Vagina (tissue), 2 donors: ENCODE data around the gene PODN. TPM values are rescaled to one million over a fixed set of nuclear protein-coding genes. Genes with fewer than 3 reads are reported as not detected.

Experiments
- DNase-seq, 2 donors: peaks; one replicate each; pipeline ENCODE4 v3.0.0-alpha.2; 2017; ENCODE audit errors: extremely low spot score in 2 of 2
- H3K27ac ChIP-seq: fragments of 200-600 bp; sonication (generic); one replicate; pipeline ENCODE4 v1.5.1; 2019
- H3K27me3 ChIP-seq: fragments of 200-600 bp; sonication (generic); one replicate; pipeline ENCODE4 v1.5.1; 2019
- H3K36me3 ChIP-seq, 2 donors: fragments of 200-600 bp; sonication (generic); one replicate each; pipeline ENCODE4 v1.5.1; 2017 to 2019
- H3K4me1 ChIP-seq: fragments of 200-600 bp; sonication (generic); one replicate; pipeline ENCODE4 v1.5.1; 2019
- H3K4me3 ChIP-seq, 2 donors: fragments of 200-600 bp; sonication (generic); 1 replicate in 1 of 2; 2 replicates in 1 of 2; pipeline ENCODE4 v1.5.1; 2016 to 2019
- H3K9me3 ChIP-seq: fragments of 200-600 bp; sonication (generic); one replicate; pipeline ENCODE4 v1.5.1; 2019
- CTCF ChIP-seq, 3 experiments: fragments of 450-650 bp in 2 of 3; fragments of 200-600 bp in 1 of 3; sonication (generic) in 1 of 3; IDR thresholded peaks; one replicate each; pipeline ENCODE4 v1.5.1; 2017 to 2019; ENCODE audit warnings: antibody characterized with exemption in 3 of 3, mild to moderate bottlenecking in 2 of 3, moderate library complexity in 2 of 3
- POLR2A ChIP-seq, 2 donors: fragments of 450-650 bp; IDR thresholded peaks; one replicate each; pipeline ENCODE4 v1.6.1; 2017; ENCODE audit warnings: antibody characterized with exemption in 2 of 2, mild to moderate bottlenecking in 2 of 2, moderate library complexity in 2 of 2
- POLR2AphosphoS5 ChIP-seq, 2 donors: sonication (generic); formaldehyde crosslinking; IDR thresholded peaks; one replicate each; pipeline ENCODE4 v1.9.0; 2017; ENCODE audit warnings: antibody characterized with exemption in 2 of 2, mild to moderate bottlenecking in 2 of 2, low read depth in 1 of 2; ENCODE audit not compliant: insufficient read depth in 1 of 2
- intact Hi-C: fragments of 100-400 bp; cut with DNase I; formaldehyde crosslinking; loops from one replicate; pipeline ENCODE4 v1.15.1; 2023
- total RNA-seq: library from RNA; depleted of rRNA; stranded (reverse); fragments of >200 nt; gene quantifications from one replicate; pipeline ENCODE4 v1.2.3, GENCODE V29; 2016

Gene PODN
- total RNA-seq, 1 donor from 2014 or later, result 207 TPM

- Histone ChIP-seq H3K4me1 (peaks cover 22% of the 10 kb centered on the region), H3K36me3 (no peaks in the 10 kb centered on the region), H3K4me3 (no peak overlapping the region), H3K27me3 (no peaks in the 10 kb centered on the region), H3K9me3 (no peaks in the 10 kb centered on the region), H3K27ac (no peak overlapping the region)
- DNase-seq, result no peak
- intact Hi-C loops, result no loop called here
- no peak for TF ChIP-seq POLR2AphosphoS5 (IDR thresholded peaks at IDR 0.05; ENCODE audit: insufficient read depth in 1 of 2, low read depth in 1 of 2)
These were observed 41.4 kb upstream of the PODN start for GRCh38 chr1:53020588-53020987.

GRCh38 chr1:53022179-53022578 lies 39.8 kb upstream of the PODN start:
- intact Hi-C loops, result no loop called here
- DNase-seq, result no peak
- no peak for TF ChIP-seq POLR2AphosphoS5 (IDR thresholded peaks at IDR 0.05; ENCODE audit: insufficient read depth in 1 of 2, low read depth in 1 of 2)
- TF ChIP-seq CTCF (IDR thresholded peaks at IDR 0.05), result no peak
- no peak for TF ChIP-seq POLR2A (IDR thresholded peaks at IDR 0.05)
- H3K27me3 ChIP-seq, result no peaks in the 10 kb centered on the region
- H3K4me3 ChIP-seq, result no peak overlapping the region
- H3K27ac ChIP-seq, result no peak overlapping the region
- peaks cover 19% of the 10 kb centered on the region for H3K4me1 ChIP-seq
- no peaks in the 10 kb centered on the region for H3K9me3 ChIP-seq
- no peaks in the 10 kb centered on the region for H3K36me3 ChIP-seq

- TF ChIP-seq CTCF (IDR thresholded peaks at IDR 0.05) (no peak), POLR2AphosphoS5 (IDR thresholded peaks at IDR 0.05; ENCODE audit: insufficient read depth in 1 of 2, low read depth in 1 of 2) (no peak)
- H3K36me3 ChIP-seq, result no peaks in the 10 kb centered on the region
- intact Hi-C loops, result no loop called here
- no peaks in the 10 kb centered on the region for H3K9me3 ChIP-seq
- DNase-seq, result no peak
- H3K27me3 ChIP-seq, result no peaks in the 10 kb centered on the region
- H3K27ac ChIP-seq, result no peak overlapping the region
- no peak overlapping the region for H3K4me3 ChIP-seq
- peaks cover 19% of the 10 kb centered on the region for H3K4me1 ChIP-seq
These were observed 38.5 kb upstream of the PODN start for GRCh38 chr1:53023546-53023945.

GRCh38 chr1:53024117-53024516 lies 37.9 kb upstream of the PODN start:
- Histone ChIP-seq H3K27ac (no peak overlapping the region), H3K9me3 (no peaks in the 10 kb centered on the region), H3K4me1 (peaks cover 19% of the 10 kb centered on the region), H3K27me3 (no peaks in the 10 kb centered on the region), H3K4me3 (no peak overlapping the region), H3K36me3 (no peaks in the 10 kb centered on the region)
- TF ChIP-seq CTCF (IDR thresholded peaks at IDR 0.05), result no peak
- no peak for TF ChIP-seq POLR2AphosphoS5 (IDR thresholded peaks at IDR 0.05; ENCODE audit: insufficient read depth in 1 of 2, low read depth in 1 of 2)
- no peak for TF ChIP-seq POLR2A (IDR thresholded peaks at IDR 0.05)
- intact Hi-C loops, result no loop called here
- DNase-seq, result no peak

GRCh38 chr1:53025034-53025768 lies 36.8 kb upstream of the PODN start:
- Histone ChIP-seq H3K27ac (peak overlapping the region; percentile 75), H3K4me3 (no peak overlapping the region), H3K36me3 (no peaks in the 10 kb centered on the region), H3K4me1 (peaks cover 19% of the 10 kb centered on the region), H3K27me3 (no peaks in the 10 kb centered on the region), H3K9me3 (no peaks in the 10 kb centered on the region)
- intact Hi-C loops, result no loop called here
- TF ChIP-seq POLR2AphosphoS5 (IDR thresholded peaks at IDR 0.05; ENCODE audit: insufficient read depth in 1 of 2, low read depth in 1 of 2) (peak in 1 of 2 donors; percentile 19), POLR2A (IDR thresholded peaks at IDR 0.05) (no peak)
- peak in 1 of 2 donors; percentile 92 for DNase-seq

GRCh38 chr1:53025769-53026112 lies 36.3 kb upstream of the PODN start:
- peak overlapping the region; percentile 75 for H3K27ac ChIP-seq

More at GRCh38 chr1:53025769-53026112, 36.3 kb upstream of the PODN start:
- Histone ChIP-seq H3K9me3 (no peaks in the 10 kb centered on the region), H3K4me1 (peaks cover 19% of the 10 kb centered on the region), H3K4me3 (no peak overlapping the region), H3K27me3 (no peaks in the 10 kb centered on the region), H3K36me3 (no peaks in the 10 kb centered on the region)
- DNase-seq, result no peak
- intact Hi-C loops, result no loop called here
- TF ChIP-seq POLR2A (IDR thresholded peaks at IDR 0.05), result no peak
- TF ChIP-seq POLR2AphosphoS5 (IDR thresholded peaks at IDR 0.05; ENCODE audit: insufficient read depth in 1 of 2, low read depth in 1 of 2), result no peak
- no peak for TF ChIP-seq CTCF (IDR thresholded peaks at IDR 0.05)
